Measurements from ENCODE around the gene EGLN2. TPM values are rescaled to one million over a fixed set of nuclear protein-coding genes. Genes with fewer than 3 reads are reported as not detected.

The EGLN2 gene
- total RNA-seq, 1 donor from 2014 or later = 147 TPM

DNA sequence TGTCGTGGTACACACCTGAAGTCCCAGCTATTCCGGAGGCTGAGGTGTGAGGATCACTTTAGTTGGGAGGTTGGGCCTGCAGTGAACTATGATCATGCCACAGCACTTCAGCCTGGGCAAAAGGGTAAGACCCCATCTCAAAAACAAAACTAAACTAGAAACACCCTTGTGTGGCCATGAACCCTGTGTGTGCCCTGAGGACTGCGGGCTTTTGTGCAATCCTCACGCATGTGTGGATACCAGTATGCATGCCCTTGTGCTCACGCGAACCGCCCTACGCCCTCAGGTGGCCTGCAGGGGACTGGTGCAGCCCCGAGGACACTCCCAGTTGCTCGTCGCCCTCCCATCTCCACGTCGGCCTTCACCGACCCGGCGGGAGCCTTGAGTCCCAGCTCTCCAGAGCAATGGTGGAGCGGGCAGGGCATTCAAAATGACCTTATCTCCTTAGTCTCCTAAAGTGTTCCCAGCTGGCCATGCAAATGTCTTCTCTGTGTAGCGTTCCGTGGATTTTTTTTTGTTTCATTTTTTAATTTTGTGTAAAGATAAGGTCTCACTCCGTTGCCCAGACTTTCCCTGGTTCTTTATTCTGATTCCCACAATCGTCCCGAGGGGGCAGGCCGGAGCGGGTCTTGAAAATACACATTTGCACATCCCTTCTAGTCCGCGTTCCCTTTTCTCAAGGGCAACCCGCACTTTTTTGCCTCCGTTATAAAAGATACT lies 868 bp upstream of the EGLN2 start:
- DNase-seq (peak; percentile 57), ATAC-seq (ENCODE audit: low read depth) (peak; percentile 38)
- H3K4me3 Mint-ChIP-seq = peak overlapping the region; percentile 95
- peak overlapping the region; percentile 99 for H3K27ac Mint-ChIP-seq
- ChIA-PET CTCF (interaction anchor here (0.6 to 3.0 kb wide), 6 partner anchors 8 to 135 kb away, joined by 3 to 18 read pairs (median 4); partner anchors contain the start of genes ACTMAP and RAB4B), POLR2A (interaction anchor here (0.6 to 9.6 kb wide), 22 partner anchors 10 to 1393 kb away, joined by 3 to 287 read pairs (median 8); partner anchors contain the start of genes ACTMAP, AKT2, COQ8B and ITPKC)
- TF ChIP-seq, protein P1, sequence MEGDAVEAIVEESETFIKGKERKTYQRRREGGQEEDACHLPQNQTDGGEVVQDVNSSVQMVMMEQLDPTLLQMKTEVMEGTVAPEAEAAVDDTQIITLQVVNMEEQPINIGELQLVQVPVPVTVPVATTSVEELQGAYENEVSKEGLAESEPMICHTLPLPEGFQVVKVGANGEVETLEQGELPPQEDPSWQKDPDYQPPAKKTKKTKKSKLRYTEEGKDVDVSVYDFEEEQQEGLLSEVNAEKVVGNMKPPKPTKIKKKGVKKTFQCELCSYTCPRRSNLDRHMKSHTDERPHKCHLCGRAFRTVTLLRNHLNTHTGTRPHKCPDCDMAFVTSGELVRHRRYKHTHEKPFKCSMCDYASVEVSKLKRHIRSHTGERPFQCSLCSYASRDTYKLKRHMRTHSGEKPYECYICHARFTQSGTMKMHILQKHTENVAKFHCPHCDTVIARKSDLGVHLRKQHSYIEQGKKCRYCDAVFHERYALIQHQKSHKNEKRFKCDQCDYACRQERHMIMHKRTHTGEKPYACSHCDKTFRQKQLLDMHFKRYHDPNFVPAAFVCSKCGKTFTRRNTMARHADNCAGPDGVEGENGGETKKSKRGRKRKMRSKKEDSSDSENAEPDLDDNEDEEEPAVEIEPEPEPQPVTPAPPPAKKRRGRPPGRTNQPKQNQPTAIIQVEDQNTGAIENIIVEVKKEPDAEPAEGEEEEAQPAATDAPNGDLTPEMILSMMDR (IDR thresholded peaks at IDR 0.05) = no peak
- intact Hi-C loops (cut with micrococcal nuclease) = loop anchor here (1.0 to 5.0 kb wide), 8 partner anchors 9 to 465 kb away; partner anchors contain the start of genes COQ8B, NUMBL, SERTAD3 and SNRPA
- H3K36me3 Mint-ChIP-seq (ENCODE audit: low read depth) = peaks cover 59% of the 10 kb centered on the region
- peaks cover 59% of the 10 kb centered on the region for H3K4me1 Mint-ChIP-seq
- no peaks in the 10 kb centered on the region for H3K9me3 Mint-ChIP-seq
- no peaks in the 10 kb centered on the region for H3K27me3 Mint-ChIP-seq

DNA sequence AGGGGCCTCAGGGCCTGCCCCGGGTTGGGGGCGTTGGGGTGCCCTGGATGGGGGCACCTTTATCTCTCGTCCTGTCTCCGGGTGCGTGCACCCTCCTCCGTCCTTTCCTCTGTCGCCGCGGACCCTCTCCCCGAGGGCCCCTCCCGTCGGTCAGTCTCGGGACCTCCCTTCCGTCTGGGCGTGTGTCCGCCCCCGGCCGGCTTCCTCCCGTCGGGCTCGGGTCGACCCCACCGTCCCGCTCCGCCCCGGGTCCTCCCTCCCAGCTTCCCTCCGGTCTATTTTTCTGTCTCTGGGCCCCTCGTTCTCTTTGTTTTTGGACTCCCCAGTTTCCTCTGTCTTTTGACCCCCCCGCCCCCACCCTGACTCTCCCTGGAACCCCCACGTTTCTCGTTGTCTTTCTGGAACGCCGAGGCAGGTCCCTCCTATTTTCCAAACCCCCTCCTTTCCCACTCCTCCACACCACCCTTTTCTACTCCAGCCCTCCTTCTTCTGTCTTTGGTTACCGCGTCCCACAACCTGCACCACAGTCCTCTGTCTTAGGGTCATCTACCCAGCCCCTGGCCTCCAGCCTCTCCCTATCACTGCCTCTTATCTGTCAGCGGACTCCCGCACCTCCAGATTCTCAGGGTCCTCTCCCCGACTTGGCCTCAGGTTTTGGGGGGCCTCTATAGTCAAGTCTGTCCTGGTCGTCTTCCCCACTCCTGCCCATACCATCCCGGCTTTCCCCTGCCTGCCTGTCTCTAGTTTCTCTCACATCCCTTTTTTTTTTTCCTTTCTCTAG lies 757 bp downstream of the EGLN2 start:
- Mint-ChIP-seq H3K36me3 (ENCODE audit: low read depth) (peaks cover 67% of the 10 kb centered on the region), H3K27ac (peak overlapping the region; percentile 90), H3K27me3 (no peaks in the 10 kb centered on the region), H3K9me3 (no peaks in the 10 kb centered on the region), H3K4me1 (peaks cover 75% of the 10 kb centered on the region), H3K4me3 (peak overlapping the region; percentile 93)
- ChIA-PET CTCF (interaction anchor here (1.4 kb wide), 1 partner anchor 49 kb away, joined by 4 read pairs; the partner anchor contains the start of gene ACTMAP), POLR2A (interaction anchor here (0.7 to 9.6 kb wide), 11 partner anchors 12 to 463 kb away, joined by 4 to 287 read pairs (median 9); partner anchors contain the start of genes ACTMAP, COQ8B, ITPKC and MIA)
- ATAC-seq (ENCODE audit: low read depth) (no peak), DNase-seq (no peak)
- intact Hi-C loops (cut with micrococcal nuclease) = loop anchor here (2.0 to 5.0 kb wide), 3 partner anchors 192 to 463 kb away; partner anchors contain the start of gene SERTAD3
- TF ChIP-seq, protein P1 (IDR thresholded peaks at IDR 0.05) = no peak

DNA sequence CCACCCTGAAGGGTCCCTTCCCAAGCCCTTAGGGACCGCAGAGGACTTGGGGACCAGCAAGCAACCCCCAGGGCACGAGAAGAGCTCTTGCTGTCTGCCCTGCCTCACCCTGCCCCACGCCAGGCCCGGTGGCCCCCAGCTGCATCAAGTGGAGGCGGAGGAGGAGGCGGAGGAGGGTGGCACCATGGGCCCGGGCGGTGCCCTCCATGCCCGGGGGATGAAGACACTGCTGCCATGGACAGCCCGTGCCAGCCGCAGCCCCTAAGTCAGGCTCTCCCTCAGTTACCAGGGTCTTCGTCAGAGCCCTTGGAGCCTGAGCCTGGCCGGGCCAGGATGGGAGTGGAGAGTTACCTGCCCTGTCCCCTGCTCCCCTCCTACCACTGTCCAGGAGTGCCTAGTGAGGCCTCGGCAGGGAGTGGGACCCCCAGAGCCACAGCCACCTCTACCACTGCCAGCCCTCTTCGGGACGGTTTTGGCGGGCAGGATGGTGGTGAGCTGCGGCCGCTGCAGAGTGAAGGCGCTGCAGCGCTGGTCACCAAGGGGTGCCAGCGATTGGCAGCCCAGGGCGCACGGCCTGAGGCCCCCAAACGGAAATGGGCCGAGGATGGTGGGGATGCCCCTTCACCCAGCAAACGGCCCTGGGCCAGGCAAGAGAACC lies 1.5 kb downstream of the EGLN2 start:
- intact Hi-C loops (cut with micrococcal nuclease) = no loop called here
- DNase-seq = no peak
- TF ChIP-seq, protein P1 (IDR thresholded peaks at IDR 0.05) = no peak
- Mint-ChIP-seq H3K36me3 (ENCODE audit: low read depth) (peaks cover 73% of the 10 kb centered on the region), H3K27me3 (no peaks in the 10 kb centered on the region), H3K4me3 (peak overlapping the region; percentile 93), H3K4me1 (peaks cover 83% of the 10 kb centered on the region), H3K9me3 (no peaks in the 10 kb centered on the region), H3K27ac (peak overlapping the region; percentile 90)
- ATAC-seq (ENCODE audit: low read depth) = no peak
- CTCF ChIA-PET = no interaction called here
- POLR2A ChIA-PET = interaction anchor here (0.7 to 9.6 kb wide), 4 partner anchors 12 to 110 kb away, joined by 4 to 287 read pairs (median 45); partner anchors contain the start of genes ACTMAP, MIA, NUMBL and RAB4B

DNA sequence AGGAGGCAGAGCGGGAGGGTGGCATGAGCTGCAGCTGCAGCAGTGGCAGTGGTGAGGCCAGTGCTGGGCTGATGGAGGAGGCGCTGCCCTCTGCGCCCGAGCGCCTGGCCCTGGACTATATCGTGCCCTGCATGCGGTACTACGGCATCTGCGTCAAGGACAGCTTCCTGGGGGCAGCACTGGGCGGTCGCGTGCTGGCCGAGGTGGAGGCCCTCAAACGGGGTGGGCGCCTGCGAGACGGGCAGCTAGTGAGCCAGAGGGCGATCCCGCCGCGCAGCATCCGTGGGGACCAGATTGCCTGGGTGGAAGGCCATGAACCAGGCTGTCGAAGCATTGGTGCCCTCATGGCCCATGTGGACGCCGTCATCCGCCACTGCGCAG lies 2.0 kb downstream of the EGLN2 start:
- intact Hi-C loops (cut with micrococcal nuclease) = no loop called here
- Mint-ChIP-seq H3K4me1 (peaks cover 88% of the 10 kb centered on the region), H3K27ac (no peak overlapping the region), H3K4me3 (peak overlapping the region; percentile 93), H3K36me3 (ENCODE audit: low read depth) (peaks cover 73% of the 10 kb centered on the region), H3K9me3 (no peaks in the 10 kb centered on the region), H3K27me3 (no peaks in the 10 kb centered on the region)
- DNase-seq = no peak
- POLR2A ChIA-PET = interaction anchor here (0.6 to 9.6 kb wide), 4 partner anchors 24 to 110 kb away, joined by 5 to 287 read pairs (median 45); partner anchors contain the start of genes ACTMAP, MIA, NUMBL and RAB4B
- TF ChIP-seq, protein P1 (IDR thresholded peaks at IDR 0.05) = no peak
- CTCF ChIA-PET = no interaction called here
- no peak for ATAC-seq (ENCODE audit: low read depth)
